Neuronal stem cell (in vitro differentiated cells): ENCODE data around the gene PRH1. TPM values are rescaled to one million over a fixed set of nuclear protein-coding genes. Genes with fewer than 3 reads are reported as not detected.

Experiments
- DNase-seq: peaks from one replicate; pipeline ENCODE4 v3.0.0-alpha.2; 2013; ENCODE audit warnings: low spot score
- H2AFZ ChIP-seq: one replicate; pipeline ENCODE4 v1.6.1; 2013; ENCODE audit warnings: mild to moderate bottlenecking, low read length, inconsistent platforms
- H2AK5ac ChIP-seq: 2 replicates; pipeline ENCODE4 v1.6.1; 2013; ENCODE audit warnings: low read depth, mild to moderate bottlenecking, inconsistent platforms, low read length, moderate library complexity, mixed read lengths
- H2BK120ac ChIP-seq: 2 replicates; pipeline ENCODE4 v1.6.1; 2013; ENCODE audit warnings: low read depth, mild to moderate bottlenecking, inconsistent platforms, low read length, moderate library complexity, mixed read lengths
- H2BK12ac ChIP-seq: one replicate; pipeline ENCODE4 v1.6.1; 2013; ENCODE audit warnings: low read length, inconsistent platforms
- H2BK15ac ChIP-seq: 2 replicates; pipeline ENCODE4 v1.6.1; 2013; ENCODE audit warnings: mild to moderate bottlenecking, low read length, inconsistent platforms, mixed read lengths
- H2BK5ac ChIP-seq: one replicate; pipeline ENCODE4 v1.6.1; 2013; ENCODE audit warnings: inconsistent platforms, mild to moderate bottlenecking, low read length, moderate library complexity
- H3K14ac ChIP-seq: one replicate; pipeline ENCODE4 v1.6.1; 2013; ENCODE audit warnings: low read length, inconsistent platforms
- H3K18ac ChIP-seq: 2 replicates; pipeline ENCODE4 v1.6.1; 2013; ENCODE audit warnings: low read length, inconsistent platforms
- H3K23ac ChIP-seq: 2 replicates; pipeline ENCODE4 v1.6.1; 2013; ENCODE audit warnings: low read depth, mild to moderate bottlenecking, mixed read lengths, low read length, inconsistent platforms; ENCODE audit not compliant: poor library complexity
- H3K27ac ChIP-seq: replicated peaks from 3 replicates; pipeline ENCODE4 v1.5.1; 2013; ENCODE audit warnings: low read length, inconsistent platforms
- H3K27me3 ChIP-seq, 3 experiments: 2 replicates each; pipeline ENCODE4 v1.6.1; 2013; ENCODE audit warnings: low read length in 3 of 3, mild to moderate bottlenecking in 2 of 3, inconsistent platforms in 1 of 3, low read depth in 1 of 3, mixed read lengths in 1 of 3, moderate library complexity in 1 of 3; ENCODE audit not compliant: control insufficient read depth in 3 of 3, insufficient read depth in 3 of 3
- H3K36me3 ChIP-seq, 2 donors: replicated peaks in 1 of 2; 2 replicates each; pipeline ENCODE4 v1.6.1; 2013; ENCODE audit warnings: low read length in 2 of 2; ENCODE audit not compliant: control insufficient read depth in 2 of 2, insufficient read depth in 2 of 2
- H3K4ac ChIP-seq: 2 replicates; pipeline ENCODE4 v1.6.1; 2013; ENCODE audit warnings: inconsistent platforms, mild to moderate bottlenecking, low read length, moderate library complexity
- H3K4me1 ChIP-seq, 2 donors: 1 replicate in 1 of 2; 2 replicates in 1 of 2; pipeline ENCODE4 v1.6.1; 2013; ENCODE audit warnings: low read length in 2 of 2, low read depth in 1 of 2; ENCODE audit not compliant: control insufficient read depth in 2 of 2, insufficient read depth in 1 of 2
- H3K4me2 ChIP-seq: one replicate; pipeline ENCODE4 v1.6.1; 2013; ENCODE audit warnings: mild to moderate bottlenecking, low read length, inconsistent platforms; ENCODE audit not compliant: insufficient read depth, poor library complexity, severe bottlenecking
- H3K4me3 ChIP-seq, 2 donors: 2 replicates each; pipeline ENCODE4 v1.5.1; 2013; ENCODE audit warnings: low read length in 2 of 2, mild to moderate bottlenecking in 2 of 2, inconsistent platforms in 1 of 2, moderate library complexity in 1 of 2
- H3K79me1 ChIP-seq: one replicate; pipeline ENCODE4 v1.6.1; 2013; ENCODE audit warnings: low read depth, mild to moderate bottlenecking, inconsistent platforms, low read length, moderate library complexity
- H3K9ac ChIP-seq: one replicate; pipeline ENCODE4 v1.6.1; 2013; ENCODE audit warnings: mild to moderate bottlenecking, low read depth, low read length, inconsistent platforms; ENCODE audit not compliant: poor library complexity
- H3K9me3 ChIP-seq, 2 donors: replicated peaks in 1 of 2; 2 replicates each; pipeline versions ENCODE3 to v1.6.1; 2013; ENCODE audit warnings: low read length in 2 of 2, mild to moderate bottlenecking in 2 of 2, inconsistent platforms in 1 of 2, low read depth in 1 of 2, mixed read lengths in 1 of 2, moderate library complexity in 1 of 2; ENCODE audit not compliant: control insufficient read depth in 2 of 2, insufficient read depth in 1 of 2
- H4K8ac ChIP-seq: one replicate; pipeline ENCODE4 v1.6.1; 2013; ENCODE audit warnings: low read depth, mild to moderate bottlenecking, inconsistent platforms, low read length, moderate library complexity
- H4K91ac ChIP-seq: one replicate; pipeline ENCODE4 v1.6.1; 2013; ENCODE audit warnings: low read length, low read depth, mild to moderate bottlenecking, inconsistent platforms; ENCODE audit not compliant: poor library complexity
- WGBS, 2 donors: extraction: QIAGEN DNeasy Blood & Tissue Kit; methylation state at CpG; one replicate each; pipeline ENCODE4 v1.1.7; 2013; ENCODE audit warnings: missing lambda C conversion rate in 2 of 2, mixed read lengths in 1 of 2; ENCODE audit not compliant: insufficient read length in 2 of 2, insufficient replicate concordance in 1 of 2; ENCODE audit errors: extremely low coverage in 2 of 2; 5-methylcytosine and 5-hydroxymethylcytosine counted together
- polyA plus RNA-seq, 2 experiments: library from polyadenylated mRNA; stranded (reverse); fragments of 200-250 nt; gene quantifications; one replicate each; pipeline ENCODE4 v1.2.3, GENCODE V29; 2013

Gene PRH1
- polyA plus RNA-seq (2013, experiment 1 of 2) = 3.1 TPM
- 2.9 TPM for polyA plus RNA-seq (2013, experiment 2 of 2)

GRCh38 chr12:10884086-10884725 lies at the start of gene PRH1:
PRH1 (minus strand) TSS chr12:10884255; CDS start chr12:10884217, 38 bp downstream.
- Histone ChIP-seq H3K36me3 (peaks cover 0 to 16% of the 10 kb centered on the region in 2 donors), H3K79me1 (no peaks in the 10 kb centered on the region), H3K23ac (no peak within 1 kb of the TSS), H3K4me3 (no peak within 1 kb of the TSS), H3K9ac (no peak within 1 kb of the TSS), H3K14ac (no peak within 1 kb of the TSS), H3K27ac (no peak within 1 kb of the TSS), H3K4me2 (no peak within 1 kb of the TSS), H2BK12ac (no peak within 1 kb of the TSS), H3K18ac (no peak within 1 kb of the TSS), H4K91ac (no peak within 1 kb of the TSS), H2AFZ (no peak within 1 kb of the TSS), H2BK120ac (no peak within 1 kb of the TSS), H2BK5ac (no peak within 1 kb of the TSS), H3K9me3 (no peaks in the 10 kb centered on the region), H3K4ac (no peak within 1 kb of the TSS), H2AK5ac (no peak within 1 kb of the TSS), H2BK15ac (no peak within 1 kb of the TSS), H3K4me1 (no peaks in the 10 kb centered on the region), H4K8ac (no peak within 1 kb of the TSS), H3K27me3 (no peaks in the 10 kb centered on the region)
- DNase-seq = no peak
- WGBS, 2 donors = no CpG with 5 or more reads among the region's 6 CpGs

- no peak within 1 kb of the TSS for H3K18ac ChIP-seq
- no peak within 1 kb of the TSS for H2BK15ac ChIP-seq
- H3K27ac ChIP-seq = no peak within 1 kb of the TSS
- no peak within 1 kb of the TSS for H3K4me2 ChIP-seq
- no peaks in the 10 kb centered on the region for H3K79me1 ChIP-seq
- DNase-seq = no peak
- no peak within 1 kb of the TSS for H2BK120ac ChIP-seq
- H4K91ac ChIP-seq = no peak within 1 kb of the TSS
- no peak within 1 kb of the TSS for H4K8ac ChIP-seq
- no peak within 1 kb of the TSS for H2AFZ ChIP-seq
- no CpG with 5 or more reads among the region's 5 CpGs for WGBS, 2 donors
- H3K4ac ChIP-seq = no peak within 1 kb of the TSS
- H3K23ac ChIP-seq = no peak within 1 kb of the TSS
- H3K4me1 ChIP-seq = no peaks in the 10 kb centered on the region
- no peak within 1 kb of the TSS for H2BK12ac ChIP-seq
- no peaks in the 10 kb centered on the region for H3K36me3 ChIP-seq
- H3K27me3 ChIP-seq = no peaks in the 10 kb centered on the region
- H3K4me3 ChIP-seq = no peak within 1 kb of the TSS
- no peak within 1 kb of the TSS for H2AK5ac ChIP-seq
- no peak within 1 kb of the TSS for H3K14ac ChIP-seq
- H3K9ac ChIP-seq = no peak within 1 kb of the TSS
- no peaks in the 10 kb centered on the region for H3K9me3 ChIP-seq
- H2BK5ac ChIP-seq = no peak within 1 kb of the TSS
These were observed 44.8 kb upstream of the PRH1 start, which contains the start of gene PRH2 for GRCh38 chr12:10928746-10929286. PRH2 (plus strand) TSS chr12:10929236; CDS start chr12:10929274, 38 bp downstream.

GRCh38 chr12:10926269-10926668 lies 42.2 kb upstream of the PRH1 start:
- H2BK12ac ChIP-seq = no peak overlapping the region

GRCh38 chr12:10919809-10920208 lies 35.8 kb upstream of the PRH1 start:
- Histone ChIP-seq H3K27ac (no peak overlapping the region), H3K14ac (no peak overlapping the region), H4K91ac (no peak overlapping the region), H3K36me3 (peaks cover 0 to 2% of the 10 kb centered on the region in 2 donors), H3K23ac (no peak overlapping the region), H4K8ac (no peak overlapping the region), H3K4me2 (no peak overlapping the region), H2BK5ac (no peak overlapping the region), H3K4me3 (no peak overlapping the region), H3K4ac (no peak overlapping the region), H3K79me1 (no peaks in the 10 kb centered on the region), H3K4me1 (no peaks in the 10 kb centered on the region), H2AFZ (no peak overlapping the region), H2AK5ac (no peak overlapping the region), H2BK15ac (no peak overlapping the region), H3K9ac (no peak overlapping the region), H3K9me3 (no peaks in the 10 kb centered on the region), H2BK120ac (no peak overlapping the region), H3K27me3 (no peaks in the 10 kb centered on the region), H2BK12ac (no peak overlapping the region), H3K18ac (no peak overlapping the region)
- WGBS, 2 donors = no CpG with 5 or more reads among the region's 1 CpG
- no peak for DNase-seq

More at GRCh38 chr12:10926269-10926668, 42.2 kb upstream of the PRH1 start:
- H3K9me3 ChIP-seq = no peaks in the 10 kb centered on the region
- H3K27ac ChIP-seq = no peak overlapping the region
- H3K14ac ChIP-seq = no peak overlapping the region
- no peak overlapping the region for H3K18ac ChIP-seq
- no peak overlapping the region for H3K4me3 ChIP-seq
- H3K4me1 ChIP-seq = no peaks in the 10 kb centered on the region
- H2AFZ ChIP-seq = no peak overlapping the region
- no peaks in the 10 kb centered on the region for H3K36me3 ChIP-seq
- H3K23ac ChIP-seq = no peak overlapping the region
- no peak overlapping the region for H4K8ac ChIP-seq
- no peaks in the 10 kb centered on the region for H3K79me1 ChIP-seq
- no peaks in the 10 kb centered on the region for H3K27me3 ChIP-seq
- H3K4me2 ChIP-seq = no peak overlapping the region
- no peak for DNase-seq
- H2AK5ac ChIP-seq = no peak overlapping the region
- H2BK120ac ChIP-seq = no peak overlapping the region
- no peak overlapping the region for H3K9ac ChIP-seq
- WGBS, 2 donors = no CpG with 5 or more reads among the region's 5 CpGs
- no peak overlapping the region for H3K4ac ChIP-seq
- no peak overlapping the region for H2BK15ac ChIP-seq
- no peak overlapping the region for H2BK5ac ChIP-seq
- no peak overlapping the region for H4K91ac ChIP-seq
